Left renal pelvis (tissue), 4 donors: ENCODE data around the gene MRPL17. TPM values are rescaled to one million over a fixed set of nuclear protein-coding genes. Genes with fewer than 3 reads are reported as not detected.
A peak's percentile ranks its signal among the peaks of the same experiment; 100 is the strongest.
"Not testable (repeated sequence)": the region's sequence is repeated elsewhere in the genome, so short reads cannot be mapped to it uniquely, and the experiment has no call there.

Experiments used
- DNase-seq, 4 donors: peaks; one replicate each; pipeline ENCODE4 v3.0.0-alpha.2; 2013; ENCODE audit warnings: low read depth in 4 of 4, low spot score in 3 of 4
- polyA plus RNA-seq, 4 donors: library from polyadenylated mRNA; unstranded; fragments of 120-200 nt; gene quantifications; one replicate each; pipeline ENCODE4 v1.2.1, GENCODE V29; 2013; ENCODE audit not compliant: insufficient read length in 4 of 4

The MRPL17 gene
- polyA plus RNA-seq, 4 donors = 45.6 to 68.1 (median 64.6) TPM

DNA sequence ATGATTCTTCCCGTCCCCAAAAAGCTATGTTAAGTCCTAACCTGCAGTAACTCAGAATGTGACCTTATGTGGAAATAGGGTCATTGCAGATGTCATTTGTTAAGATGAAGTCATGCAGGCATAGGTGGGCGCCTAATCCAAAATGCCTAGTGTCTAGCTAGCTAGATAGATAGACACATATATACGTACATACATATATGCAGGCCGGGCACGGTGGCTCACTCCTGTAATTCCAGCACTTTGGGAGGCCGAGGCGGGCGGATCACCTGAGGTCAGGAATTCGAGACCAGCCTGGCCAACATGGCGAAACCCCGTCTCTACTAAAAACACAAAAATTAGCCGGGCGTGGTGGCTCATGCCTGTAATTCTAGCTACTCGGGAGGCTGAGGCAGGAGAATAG lies 928 bp upstream of the MRPL17 start:
- not testable (repeated sequence) for DNase-seq

DNA sequence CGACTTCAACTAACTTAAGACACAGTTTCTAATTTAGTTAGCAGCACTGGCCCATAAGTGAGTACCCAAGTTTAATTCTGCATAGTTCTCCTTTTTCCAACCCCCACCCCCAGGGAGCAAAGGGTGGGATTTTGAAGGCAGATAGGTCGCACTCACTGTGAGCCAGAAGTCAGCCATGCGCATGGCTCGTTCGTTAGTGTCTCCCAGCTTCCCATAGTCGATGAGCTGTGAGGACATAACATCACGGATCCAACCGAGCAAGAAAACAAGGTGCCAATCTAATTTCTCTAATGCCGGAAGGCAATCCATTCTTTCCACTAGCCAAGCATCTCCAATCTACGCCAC lies 577 bp downstream of the MRPL17 start:
- no peak for DNase-seq

DNA sequence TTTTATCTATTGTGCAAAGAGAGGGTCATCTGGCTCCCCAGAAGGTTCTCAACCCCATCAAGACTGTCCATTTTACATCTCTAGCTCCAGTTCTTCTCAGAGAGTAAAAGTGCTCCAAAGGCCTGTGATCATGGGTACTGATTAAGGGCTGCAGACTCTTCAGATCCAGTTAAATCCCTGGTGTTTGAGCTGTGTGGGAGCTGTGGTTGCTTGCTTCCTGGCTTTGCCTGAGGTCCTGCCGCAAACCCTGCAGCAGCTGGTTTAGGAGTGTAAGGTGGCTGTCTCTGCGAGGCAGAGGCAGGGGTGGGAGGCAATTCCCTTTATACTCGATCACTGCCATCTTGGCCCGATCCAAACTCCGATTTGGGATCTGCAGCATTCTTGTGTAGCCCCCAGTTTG lies 1.2 kb downstream of the MRPL17 start:
- DNase-seq = no peak

DNA sequence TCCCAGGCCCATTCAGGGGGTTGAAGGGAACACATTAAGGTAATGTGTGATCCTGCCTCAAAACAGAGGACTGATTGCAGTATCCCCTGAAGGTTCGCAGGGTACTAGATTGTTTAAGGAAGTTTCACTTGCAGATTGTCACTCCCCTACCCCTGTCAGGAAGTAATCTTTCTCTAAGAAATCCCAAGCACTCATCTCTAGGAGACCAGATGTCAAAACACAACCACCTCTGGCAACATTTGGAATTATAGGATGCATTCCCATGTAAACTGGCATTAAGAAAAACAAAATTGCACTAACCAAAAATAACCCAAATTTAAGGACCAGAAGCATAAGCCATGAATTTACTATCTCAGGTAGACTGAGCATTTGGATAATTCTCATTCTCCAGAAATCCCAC lies 1.6 kb downstream of the MRPL17 start:
- DNase-seq = no peak

DNA sequence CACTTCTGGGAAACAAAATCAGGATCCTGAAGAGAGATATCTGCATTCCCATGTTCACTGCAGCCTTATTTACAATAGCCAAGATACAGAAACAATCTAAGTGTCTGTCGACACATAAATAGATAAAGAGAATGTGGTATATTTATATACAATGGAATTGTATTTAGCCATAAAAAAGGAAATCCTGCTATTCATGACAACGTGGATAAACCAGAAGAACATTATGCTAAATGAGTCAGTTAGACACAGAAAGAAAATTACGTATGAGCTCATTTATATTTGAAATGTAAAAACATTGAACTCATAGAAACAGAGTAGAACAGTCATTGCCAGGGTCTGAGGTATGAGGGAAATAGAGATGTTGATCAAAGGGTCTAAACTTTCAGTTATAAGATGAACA lies 6.1 kb downstream of the MRPL17 start:
- DNase-seq = no peak

DNA sequence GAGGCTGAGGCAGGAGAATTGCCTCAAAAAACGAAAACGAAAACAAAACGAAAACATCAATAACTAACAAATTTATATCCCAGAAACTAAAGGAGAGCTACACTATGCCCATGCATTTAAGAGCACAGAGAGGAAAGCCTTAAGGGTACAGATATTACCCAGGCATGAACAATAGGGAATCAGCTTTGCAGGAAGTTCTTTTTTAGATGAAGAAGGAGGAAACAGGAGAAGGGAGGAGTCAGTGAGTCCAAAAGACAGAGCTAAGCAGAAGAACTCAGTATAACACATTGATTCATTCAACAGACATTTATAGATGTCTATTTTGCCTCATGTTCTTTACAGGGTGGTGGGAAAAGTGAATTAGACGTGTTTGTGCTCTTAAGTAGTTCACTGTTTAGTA lies 8.3 kb downstream of the MRPL17 start:
- DNase-seq = no peak

DNA sequence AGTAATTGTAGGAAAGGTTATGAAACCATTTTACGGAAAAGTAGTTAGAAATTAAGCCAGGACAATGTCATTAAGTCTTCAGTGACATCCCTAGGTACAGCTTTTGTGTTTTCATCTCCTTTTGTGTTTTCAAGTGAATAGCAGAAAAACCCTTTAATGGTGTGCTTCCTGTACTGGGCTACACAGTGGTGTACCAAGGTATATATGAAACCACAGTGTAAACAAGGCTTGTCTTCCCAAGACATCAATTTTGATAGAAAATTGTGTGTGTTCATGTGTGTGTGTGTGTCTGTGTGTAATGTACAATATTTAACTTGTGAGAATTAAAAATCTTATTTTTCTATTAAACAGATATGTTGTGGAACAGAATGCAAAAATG lies 8.9 kb downstream of the MRPL17 start:
- no peak for DNase-seq

DNA sequence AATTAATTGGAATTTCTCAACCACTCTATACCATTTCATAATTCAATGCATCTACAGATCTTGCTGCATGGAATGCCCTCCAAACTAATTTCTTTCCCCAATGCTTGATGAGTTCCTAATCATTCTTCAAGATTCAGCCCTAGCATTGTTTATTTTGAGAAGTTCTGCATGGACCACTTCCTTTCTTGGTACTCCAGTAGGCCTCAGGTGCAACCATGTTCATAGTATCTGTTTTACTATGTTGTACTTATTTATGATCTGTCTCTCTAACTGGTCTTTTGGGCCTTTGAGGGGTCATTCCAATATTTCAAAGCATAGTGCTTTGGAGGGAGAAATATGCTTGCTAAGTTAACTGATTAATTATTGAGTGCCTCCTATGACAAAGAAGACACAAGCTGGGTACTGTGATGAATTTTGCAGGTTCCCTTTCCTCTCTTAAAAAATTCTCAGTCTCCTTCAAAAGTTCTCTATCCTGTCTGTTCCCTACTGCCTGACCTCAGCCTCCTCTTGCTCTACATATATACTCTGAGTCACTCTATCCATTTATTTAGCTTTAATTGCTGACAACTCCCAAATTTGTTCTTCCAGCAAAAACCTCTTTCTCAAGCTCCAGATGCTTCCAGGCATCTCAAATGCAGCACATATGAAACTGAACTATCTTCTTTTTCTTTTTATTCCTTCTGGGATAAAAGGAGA lies 9.5 kb downstream of the MRPL17 start:
- no peak for DNase-seq

DNA sequence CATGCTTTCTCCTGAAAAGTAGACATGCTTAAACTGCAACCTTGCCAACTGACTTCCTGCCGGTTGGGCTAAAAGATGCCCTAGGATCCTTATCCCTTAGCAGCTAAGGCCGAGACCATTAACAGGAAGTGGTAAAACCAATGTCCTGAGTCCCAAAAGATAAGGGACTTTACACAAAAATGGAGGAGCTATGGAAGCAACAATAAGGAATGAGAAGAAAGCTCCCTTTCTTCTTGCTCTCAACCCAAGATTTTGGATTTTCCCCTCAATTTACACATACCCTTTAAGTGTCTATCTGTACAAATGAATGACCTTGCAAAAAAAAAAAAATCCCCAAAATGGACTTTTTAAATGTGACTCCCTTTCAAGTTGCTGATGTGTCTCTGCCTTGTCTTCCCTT lies 11.1 kb downstream of the MRPL17 start:
- no peak for DNase-seq

DNA sequence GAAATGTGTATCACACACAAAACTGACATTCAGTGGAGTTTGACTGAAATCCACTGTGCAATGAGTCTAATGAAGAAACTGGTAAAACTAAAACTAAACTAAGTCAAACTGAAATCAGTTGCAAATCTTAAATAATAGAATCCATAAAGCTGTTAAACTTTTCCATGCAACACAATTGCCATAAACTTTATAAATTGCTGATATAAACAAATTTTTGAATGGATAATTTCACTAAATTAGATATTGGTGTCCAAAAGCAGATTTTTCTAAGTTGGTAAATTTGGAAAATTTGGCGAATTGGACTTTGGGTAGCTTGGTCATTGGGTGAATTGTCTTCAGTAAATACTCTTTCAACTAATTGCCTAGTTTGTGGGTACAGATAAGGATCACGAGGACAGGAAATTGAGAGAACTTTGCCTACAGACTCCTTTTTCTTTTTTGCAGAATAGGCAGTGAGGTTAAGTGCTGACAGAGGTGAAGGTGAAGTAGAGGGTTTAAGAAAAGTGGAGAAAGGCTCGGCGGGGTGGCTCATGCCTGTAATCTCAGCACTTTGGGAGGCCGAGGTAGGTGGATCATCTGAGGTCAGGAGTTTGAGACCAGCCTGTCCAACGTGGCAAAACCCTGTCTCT lies 12.8 kb downstream of the MRPL17 start:
- DNase-seq = no peak

DNA sequence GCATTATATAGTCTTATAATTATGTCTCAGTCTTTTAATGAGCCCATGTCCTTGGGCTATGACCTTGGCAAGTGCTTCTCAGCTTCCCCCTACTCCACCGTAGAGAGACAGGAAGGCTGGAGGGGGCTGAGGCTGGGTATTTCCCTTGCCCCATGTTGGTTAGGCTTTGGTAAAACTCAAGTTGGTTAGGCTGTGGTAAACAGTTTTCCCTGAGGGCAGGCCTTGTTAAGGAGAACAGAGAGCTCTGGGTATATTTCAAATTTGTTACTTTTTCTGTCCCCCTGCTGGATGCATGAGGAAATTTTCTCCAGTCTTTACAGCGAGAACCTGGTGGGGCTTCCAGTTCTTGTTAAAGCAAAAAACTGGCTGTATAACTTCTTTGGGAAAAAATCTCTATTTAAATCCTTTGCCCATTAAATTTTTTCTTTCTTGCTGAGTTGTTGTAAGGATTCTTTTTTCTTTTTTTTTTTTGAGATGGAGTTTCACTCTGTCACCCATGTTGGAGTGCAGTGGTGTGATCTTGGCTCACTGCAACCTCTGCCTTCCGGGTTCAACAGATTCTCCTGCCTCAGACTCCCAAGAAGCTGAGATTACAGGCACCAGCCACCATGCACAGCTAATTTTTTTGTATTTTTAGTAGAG lies 15.3 kb downstream of the MRPL17 start:
- no peak for DNase-seq

DNA sequence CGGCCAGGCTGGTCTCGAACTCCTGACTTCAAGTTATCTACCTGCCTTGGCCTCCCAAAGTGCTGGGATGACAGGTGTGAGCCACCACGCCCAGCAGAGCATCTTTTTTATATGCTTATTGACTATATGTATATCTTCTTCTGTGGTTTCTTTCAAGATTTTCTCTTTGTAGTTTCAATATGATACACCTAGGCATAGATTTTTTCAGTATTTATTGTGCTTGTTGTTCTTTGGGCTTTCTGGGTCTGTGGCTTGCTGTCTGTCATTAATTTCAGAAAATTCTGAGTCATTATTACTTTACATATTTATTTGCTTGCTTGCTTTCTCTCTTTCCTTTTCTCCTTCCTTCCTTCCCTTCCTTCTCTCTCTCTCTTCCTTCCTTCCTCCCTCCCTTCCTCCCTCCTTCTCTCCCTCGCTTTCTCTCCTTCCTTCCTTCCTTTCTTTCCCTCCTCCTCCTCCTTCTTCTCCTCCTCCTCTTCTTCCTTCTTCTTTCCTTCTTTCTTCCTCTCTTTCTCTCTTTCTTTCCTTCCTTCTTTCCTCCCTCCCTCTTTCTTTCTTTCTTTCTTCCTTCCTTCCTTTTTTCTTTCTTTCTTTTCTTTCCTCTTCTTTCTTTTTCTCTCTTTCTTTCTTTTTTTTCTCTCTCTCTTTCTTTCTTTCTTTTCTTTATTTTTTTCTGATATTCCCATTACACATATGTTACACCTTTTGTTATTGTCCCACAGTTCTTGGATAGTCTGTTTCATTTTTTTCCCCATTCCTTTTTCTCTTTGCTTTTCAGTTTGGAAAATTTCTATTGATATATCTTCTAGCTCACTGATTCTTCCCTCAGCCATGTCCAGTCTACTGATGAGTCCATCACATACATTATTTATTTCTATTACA lies 16.6 kb downstream of the MRPL17 start:
- no peak for DNase-seq

DNA sequence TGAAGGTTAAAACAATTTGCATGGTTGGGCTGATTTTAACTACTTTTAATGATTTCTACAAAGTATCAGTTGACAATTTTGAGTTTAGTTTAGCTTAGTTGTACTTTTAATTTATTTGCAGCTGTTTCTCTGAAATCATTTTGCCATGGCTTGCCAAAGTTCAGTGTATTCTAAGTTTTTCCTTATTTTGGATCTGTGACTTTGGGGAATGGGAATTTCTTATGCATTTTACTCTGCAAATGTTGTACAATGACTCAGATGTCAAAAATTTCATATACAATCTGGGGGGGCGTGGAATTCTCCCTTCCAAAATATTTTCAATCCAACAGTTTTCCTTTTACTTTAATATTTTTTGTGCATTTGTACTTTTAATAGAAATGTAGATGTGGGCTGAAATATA lies 18.6 kb downstream of the MRPL17 start:
- DNase-seq = no peak

DNA sequence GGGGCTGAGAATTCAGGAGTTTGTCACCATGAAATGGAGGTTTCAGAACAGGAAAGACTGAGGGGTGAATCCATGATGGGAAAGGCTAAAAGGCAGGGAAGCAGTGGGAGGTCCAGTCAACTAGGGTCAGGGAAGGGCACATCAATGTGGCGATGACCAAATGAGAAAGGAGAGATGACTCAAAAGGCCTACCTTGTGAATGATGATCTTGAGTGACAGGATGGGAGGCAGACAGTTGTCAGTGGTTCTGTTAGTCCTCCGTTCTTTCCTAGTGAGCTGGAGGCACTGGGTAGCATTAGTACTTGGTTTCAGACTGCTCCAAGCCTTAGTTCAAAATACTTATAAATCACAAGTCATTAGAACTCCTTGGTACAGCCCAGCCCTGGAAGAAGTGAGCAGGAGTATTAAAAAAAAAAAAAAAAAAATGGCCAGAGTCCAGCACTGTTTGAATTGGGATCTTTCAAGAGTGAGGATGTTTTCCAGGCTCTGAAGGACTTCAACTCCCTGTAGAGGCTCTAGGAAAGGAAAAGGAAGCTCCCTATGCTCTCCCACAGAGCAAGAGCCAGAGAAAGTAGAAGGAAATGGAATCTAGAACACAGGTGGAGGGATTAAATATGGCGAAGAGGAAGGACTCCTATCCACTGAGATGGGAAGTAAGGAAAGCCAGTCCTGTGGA lies 19.2 kb downstream of the MRPL17 start:
- no peak for DNase-seq

DNA sequence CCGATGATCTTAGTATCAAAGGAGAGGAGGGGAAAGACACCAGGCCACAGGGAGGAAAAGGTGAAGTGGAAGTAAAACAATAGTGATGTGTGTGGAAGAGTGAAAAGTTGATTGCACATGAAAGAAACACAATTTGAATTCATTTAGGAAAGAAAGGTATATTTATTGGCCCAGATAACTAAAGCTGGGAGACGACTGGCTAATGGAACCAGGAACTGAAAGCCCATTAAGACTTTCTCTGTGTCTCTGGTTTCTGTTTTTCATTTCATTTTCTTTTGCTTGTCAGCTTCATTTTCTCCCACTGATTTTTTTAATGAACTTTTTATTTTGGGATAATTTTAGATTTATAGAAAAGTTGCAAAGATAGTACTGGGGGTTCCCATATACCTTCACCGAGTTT lies 22.4 kb downstream of the MRPL17 start:
- no peak for DNase-seq

DNA sequence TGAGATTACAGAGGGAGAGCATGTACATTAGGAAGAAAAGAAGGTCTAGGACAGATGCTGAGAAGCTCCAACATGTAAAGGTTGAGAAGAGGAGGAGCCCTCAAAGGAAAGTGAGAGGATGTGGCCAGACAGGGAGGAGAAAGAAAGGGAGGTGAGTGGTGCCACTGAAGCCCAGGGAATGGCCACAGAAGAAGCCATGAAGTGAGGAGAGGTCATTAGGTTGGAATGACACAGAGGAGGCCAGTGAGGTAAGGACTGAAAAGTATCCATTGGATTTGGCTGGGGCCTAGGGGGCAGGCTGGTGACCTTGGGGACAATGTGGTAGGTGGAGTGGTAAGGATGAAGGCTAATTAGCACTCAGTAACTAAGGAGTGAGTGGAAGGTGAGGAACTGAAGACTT lies 24.5 kb downstream of the MRPL17 start:
- no peak for DNase-seq

DNA sequence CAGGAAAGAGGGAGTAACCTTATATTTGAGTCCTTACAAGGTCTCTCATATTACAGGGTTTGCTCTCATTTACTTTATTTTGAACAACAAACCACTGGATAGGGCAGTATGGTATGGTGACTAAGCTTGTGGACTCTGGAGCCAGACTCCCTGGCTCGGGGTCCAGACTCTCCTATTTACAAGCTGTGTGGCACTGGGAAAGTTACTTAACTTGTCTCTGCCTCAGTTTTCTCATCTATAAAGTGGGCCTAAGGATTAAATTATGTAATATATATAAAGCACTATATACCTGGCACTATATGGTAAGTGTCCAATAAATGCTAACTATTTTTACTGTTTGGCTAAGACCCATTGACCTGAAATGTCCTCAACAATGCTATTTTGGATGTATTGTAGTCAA lies 25.8 kb downstream of the MRPL17 start:
- DNase-seq = no peak

DNA sequence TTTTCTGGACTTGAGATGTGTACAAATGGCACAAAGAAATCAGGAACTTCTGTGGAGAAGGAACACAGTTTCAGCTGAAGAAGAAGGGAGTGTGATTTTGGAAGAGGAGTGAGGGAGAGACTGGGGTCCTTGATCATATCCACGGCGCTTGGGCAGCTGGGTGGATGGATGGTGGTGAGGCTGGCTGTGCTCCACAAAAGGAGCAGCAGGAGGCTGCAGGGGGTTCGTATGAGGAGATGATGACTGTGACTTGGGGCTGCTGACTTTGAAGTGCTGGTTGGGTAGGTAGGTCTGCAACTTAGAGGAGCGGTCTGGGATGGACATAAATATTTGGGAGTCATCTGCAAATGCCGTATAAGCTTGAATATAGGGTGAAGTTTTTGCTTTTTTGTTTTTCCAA lies 26.2 kb downstream of the MRPL17 start:
- DNase-seq = no peak

DNA sequence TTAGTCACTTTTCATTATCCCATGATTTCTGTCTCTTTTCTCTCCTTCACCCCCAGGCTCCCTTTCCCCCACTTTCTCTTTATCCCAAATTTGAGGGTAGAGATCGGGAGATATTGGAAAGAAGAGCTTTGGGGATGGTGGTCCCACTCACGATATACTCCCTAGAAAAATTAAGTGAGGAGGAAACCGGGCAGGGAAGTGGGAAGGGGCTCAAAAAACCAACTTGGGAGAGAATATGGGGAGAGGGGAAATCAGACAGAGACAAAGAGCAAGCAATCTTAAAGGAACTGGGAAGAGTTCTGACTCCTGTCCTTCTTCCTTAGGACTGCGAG lies 26.6 kb downstream of the MRPL17 start:
- DNase-seq = no peak

DNA sequence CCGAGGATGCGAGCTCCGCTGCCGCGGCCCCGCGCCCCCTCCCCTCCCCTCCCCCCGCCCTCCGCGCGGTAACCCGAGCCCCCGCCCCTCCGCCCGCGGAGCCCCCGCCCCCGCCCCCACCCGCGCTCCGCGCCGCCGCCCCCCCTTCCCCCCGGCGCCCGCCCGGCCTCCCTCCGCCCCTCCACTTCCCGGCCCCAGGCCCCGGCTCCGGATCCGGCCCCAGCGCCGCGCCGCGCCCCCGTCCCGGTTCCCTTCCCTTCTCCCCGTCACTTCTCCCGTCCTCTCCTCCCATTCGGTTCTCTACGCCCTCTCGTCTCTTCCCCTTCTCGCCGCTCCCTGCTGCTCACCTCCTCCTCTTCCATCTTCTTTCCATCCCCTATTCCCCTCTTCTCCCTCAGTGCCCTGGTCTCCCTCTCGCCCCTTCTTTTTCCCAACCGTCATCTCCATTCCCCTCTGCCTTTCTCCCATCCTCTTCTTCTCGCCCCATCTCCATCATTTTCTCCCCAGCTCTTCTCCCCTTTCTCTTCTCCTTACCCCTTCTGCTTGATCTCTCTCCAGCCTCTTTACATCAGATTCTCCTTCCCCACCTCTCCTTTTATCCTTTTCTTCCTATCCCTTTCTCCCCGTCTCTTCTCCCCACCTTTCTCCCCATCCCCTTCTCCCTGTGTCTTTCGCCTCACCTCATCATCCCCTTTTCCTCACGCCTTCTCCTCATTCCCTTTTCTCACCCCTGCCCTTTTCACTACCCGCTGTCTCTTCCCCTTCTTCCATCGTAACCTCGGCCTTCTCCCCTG lies 27.2 kb downstream of the MRPL17 start, which contains the start of gene DCHS1:
Gene DCHS1, minus strand, starts transcription at position 20 of the 794 bp plus-strand sequence. CDS start 14,196 bp downstream, outside the sequence.
- peak in 1 of 4 donors; percentile 18 for DNase-seq
